NCI-H1436 treated with DMSO at 0.1 percent for 48 hours (cell line): Measurements from ENCODE around the gene ADAMTSL3.
"Not testable (repeated sequence)": the region's sequence is repeated elsewhere in the genome, so short reads cannot be mapped to it uniquely, and the experiment has no call there.

Experiments
- DNase-seq: peaks from one replicate; lab custom pipeline; 2025; lab: John Stamatoyannopoulos, UW

Gene ADAMTSL3

GRCh38 chr15:83919978-83920510 is 266.1 kb downstream of the ADAMTSL3 start:
- DNase-seq = no peak

GRCh38 chr15:83922649-83923294 is 268.8 kb downstream of the ADAMTSL3 start:
- DNase-seq = no peak

GRCh38 chr15:83926116-83926515 is 272.2 kb downstream of the ADAMTSL3 start:
- DNase-seq = no peak

- DNase-seq = no peak
Measured at GRCh38 chr15:83927704-83928391, 273.9 kb downstream of the ADAMTSL3 start.

- no peak for DNase-seq
Measured at GRCh38 chr15:83928392-83928734, 274.4 kb downstream of the ADAMTSL3 start.

- no peak for DNase-seq
Measured at GRCh38 chr15:83928878-83929418, 275.0 kb downstream of the ADAMTSL3 start.

GRCh38 chr15:83929619-83930018 is 275.7 kb downstream of the ADAMTSL3 start:
- no peak for DNase-seq

GRCh38 chr15:83930392-83931212 is 276.7 kb downstream of the ADAMTSL3 start:
- no peak for DNase-seq

GRCh38 chr15:83935774-83936173 is 281.9 kb downstream of the ADAMTSL3 start:
- no peak for DNase-seq

- no peak for DNase-seq
Measured at GRCh38 chr15:83940136-83940535, 286.2 kb downstream of the ADAMTSL3 start.

- DNase-seq = no peak
Measured at GRCh38 chr15:83943043-83943442, 289.1 kb downstream of the ADAMTSL3 start.

GRCh38 chr15:83943849-83944404 is 290.0 kb downstream of the ADAMTSL3 start:
- DNase-seq = no peak

GRCh38 chr15:83947156-83947555 is 293.2 kb downstream of the ADAMTSL3 start:
- DNase-seq = no peak

GRCh38 chr15:83954506-83954905 is 300.6 kb downstream of the ADAMTSL3 start:
- no peak for DNase-seq

GRCh38 chr15:83955806-83956265 is 301.9 kb downstream of the ADAMTSL3 start:
- DNase-seq = no peak

- DNase-seq = no peak
Measured at GRCh38 chr15:83956887-83957286, 303.0 kb downstream of the ADAMTSL3 start.

- DNase-seq = no peak
Measured at GRCh38 chr15:83959477-83959876, 305.6 kb downstream of the ADAMTSL3 start.

- no peak for DNase-seq
Measured at GRCh38 chr15:83960192-83960829, 306.4 kb downstream of the ADAMTSL3 start.

- DNase-seq = no peak
Measured at GRCh38 chr15:83961311-83961710, 307.4 kb downstream of the ADAMTSL3 start.

- DNase-seq = not testable (repeated sequence)
Measured at GRCh38 chr15:83964967-83965366, 311.0 kb downstream of the ADAMTSL3 start.

- DNase-seq = no peak
Measured at GRCh38 chr15:83970295-83970890, 316.5 kb downstream of the ADAMTSL3 start.
